ENCODE measurements around the gene TENM3.

Gene TENM3

DNA sequence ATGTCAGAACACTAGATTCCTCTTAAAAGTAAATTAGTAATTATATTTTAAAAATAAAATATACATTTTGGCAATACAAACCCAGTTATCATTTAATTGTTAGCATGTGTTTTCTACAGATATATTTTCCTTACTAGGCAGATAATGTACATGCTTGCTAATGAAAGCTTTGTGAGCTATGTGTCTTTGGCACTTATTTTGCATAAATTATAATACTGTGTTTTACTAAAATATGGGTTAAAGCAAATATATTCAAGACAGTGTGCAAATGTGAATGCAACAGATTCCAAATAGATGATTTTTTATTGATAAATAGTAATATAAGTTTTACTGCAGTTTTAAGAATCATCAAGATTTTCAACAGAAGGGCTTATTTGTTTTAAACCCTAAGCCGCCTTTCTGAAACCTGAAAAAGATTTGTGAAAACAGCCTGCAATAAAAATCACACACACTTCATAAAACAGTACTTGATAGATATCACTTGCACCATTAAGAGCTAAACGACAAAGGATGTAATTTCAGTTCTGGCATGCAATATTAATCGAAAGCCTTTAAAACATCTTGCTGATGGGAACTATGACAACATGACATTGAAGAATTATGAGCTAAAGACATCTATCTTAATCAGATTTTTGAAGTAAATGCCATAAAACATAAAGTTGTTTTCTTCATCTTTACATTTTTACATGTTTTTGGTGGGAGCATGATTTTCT lies 340.7 kb downstream of the TENM3 start:
- DNase-seq = no peak

DNA sequence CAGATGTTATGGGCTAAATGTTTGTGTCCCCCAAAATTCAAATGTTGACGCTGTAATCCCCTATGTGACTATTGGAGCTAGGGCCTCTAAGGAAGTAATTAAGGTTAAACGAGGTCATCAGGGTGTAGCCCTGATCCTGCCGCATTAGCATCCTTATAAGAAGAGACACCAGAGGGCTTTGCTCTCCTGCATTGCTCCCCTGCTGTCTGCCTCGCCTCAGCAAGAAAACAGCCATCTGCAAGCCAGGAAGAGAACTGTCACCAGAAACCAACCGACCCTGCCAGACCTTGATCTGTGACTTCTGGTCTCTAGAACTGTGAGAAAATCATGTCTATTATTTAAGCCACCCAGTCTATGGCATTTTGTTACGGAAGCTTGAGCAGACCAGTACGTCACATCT lies 342.1 kb downstream of the TENM3 start:
- no peak for DNase-seq

DNA sequence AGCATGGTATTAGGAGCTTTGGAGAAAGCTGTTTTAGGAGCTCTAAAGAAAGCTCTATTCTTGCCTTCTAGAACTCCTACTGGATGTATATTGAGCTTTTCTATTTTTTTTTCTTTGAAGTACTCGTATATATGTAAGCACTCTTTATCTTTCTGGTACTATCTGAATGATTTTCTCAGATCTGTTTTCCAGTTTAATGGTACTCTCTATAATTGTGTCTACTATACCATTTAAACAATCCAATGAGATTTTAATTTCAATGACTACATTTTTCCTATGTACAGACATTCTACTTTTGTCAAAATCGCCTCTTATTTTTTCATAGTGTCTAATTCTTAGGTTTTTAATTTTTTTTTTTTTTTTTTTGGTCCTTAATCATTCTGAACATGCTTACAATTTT lies 345.9 kb downstream of the TENM3 start:
- DNase-seq = no peak

DNA sequence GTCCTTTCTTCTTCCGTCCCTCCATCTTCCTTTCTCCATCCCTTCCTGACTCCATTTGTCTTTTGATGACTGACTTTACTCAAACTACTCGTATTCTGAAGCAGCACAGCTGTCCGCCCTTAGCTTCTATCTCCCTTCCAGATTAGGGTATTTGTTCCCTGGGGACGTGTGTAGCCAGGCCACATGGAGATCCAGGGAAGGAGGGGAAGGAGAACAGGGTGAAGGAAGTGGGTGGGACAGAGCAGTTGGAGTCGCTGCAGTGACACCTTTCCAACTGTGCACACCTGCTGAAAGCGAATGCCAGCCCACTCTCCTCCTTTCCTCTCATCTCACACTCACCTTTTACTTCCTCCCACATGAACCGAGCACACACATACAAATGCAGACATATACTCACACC lies 350.2 kb downstream of the TENM3 start:
- no peak for DNase-seq

DNA sequence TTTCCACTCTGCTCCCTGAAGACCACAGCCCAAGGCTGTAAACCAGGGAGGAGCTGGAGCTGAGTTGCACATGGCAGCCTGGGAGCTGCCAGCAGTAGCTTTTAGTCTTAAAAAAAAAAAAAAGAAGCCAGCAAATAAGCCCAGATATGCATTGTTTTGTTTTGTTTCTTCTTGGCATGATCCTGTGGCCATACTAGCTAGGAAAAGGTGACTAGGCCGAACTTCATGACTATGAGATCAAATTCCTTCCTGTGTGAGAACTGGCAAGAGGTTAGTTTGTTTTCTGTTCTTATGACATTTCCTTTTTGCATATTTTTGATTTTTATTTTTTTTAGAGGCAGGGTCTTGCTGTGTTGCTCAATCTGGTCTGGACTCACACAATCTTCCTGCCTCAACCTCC lies 350.7 kb downstream of the TENM3 start:
- DNase-seq = no peak

DNA sequence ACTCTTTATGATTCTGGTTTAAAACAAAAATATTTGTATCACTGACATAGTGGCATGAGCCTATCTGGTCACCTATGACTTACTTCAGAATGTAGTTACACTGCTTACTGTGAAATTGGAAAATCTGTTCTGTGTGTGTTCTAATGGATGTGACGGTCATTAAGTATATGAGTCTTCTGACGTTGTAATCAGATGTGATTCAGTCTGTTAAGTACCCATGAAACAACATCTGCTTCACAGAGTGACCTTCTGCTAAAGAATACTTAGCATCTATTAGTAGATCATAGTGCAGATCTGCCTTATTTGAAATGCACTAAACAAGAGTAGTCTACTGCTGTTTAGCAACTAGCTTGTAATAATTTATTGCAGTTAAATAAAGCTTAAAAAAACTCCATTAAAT lies 356.9 kb downstream of the TENM3 start:
- no peak for DNase-seq

DNA sequence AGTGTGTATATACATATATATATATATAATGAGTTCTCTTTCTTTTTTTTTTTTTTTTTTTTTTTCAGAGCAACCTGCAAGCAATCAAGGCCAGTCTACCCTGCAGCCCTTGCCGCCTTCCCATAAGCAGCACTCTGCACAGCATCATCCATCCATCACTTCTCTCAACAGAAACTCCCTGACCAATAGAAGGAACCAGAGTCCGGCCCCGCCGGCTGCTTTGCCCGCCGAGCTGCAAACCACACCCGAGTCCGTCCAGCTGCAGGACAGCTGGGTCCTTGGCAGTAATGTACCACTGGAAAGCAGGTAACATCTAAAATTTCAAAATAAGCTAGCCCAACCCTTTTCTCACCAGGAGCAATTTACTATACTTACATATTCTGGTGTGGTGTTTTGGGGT lies 357.7 kb downstream of the TENM3 start:
- no peak for DNase-seq

DNA sequence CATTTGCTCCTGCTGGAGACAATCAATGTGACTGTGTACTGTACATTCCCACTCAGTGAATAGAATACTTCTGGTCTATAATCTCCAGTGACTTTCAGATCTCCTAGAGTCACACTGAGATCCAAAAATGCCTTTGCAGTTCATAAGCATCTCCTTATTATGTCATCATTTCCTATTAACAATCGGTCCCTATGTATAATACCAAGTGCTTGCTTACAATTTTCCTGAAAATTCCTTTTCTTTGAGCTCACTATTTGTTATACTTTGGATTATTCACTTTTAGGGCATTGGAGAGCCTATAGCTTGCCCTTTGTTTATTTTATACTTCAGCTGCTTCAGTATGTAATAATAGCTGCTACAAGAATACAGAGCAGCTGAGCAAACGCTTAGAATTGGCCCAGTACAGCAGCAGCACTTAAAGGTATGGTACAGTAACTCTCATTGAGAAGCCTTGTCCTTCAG lies 361.0 kb downstream of the TENM3 start:
- DNase-seq = peak; percentile 49

DNA sequence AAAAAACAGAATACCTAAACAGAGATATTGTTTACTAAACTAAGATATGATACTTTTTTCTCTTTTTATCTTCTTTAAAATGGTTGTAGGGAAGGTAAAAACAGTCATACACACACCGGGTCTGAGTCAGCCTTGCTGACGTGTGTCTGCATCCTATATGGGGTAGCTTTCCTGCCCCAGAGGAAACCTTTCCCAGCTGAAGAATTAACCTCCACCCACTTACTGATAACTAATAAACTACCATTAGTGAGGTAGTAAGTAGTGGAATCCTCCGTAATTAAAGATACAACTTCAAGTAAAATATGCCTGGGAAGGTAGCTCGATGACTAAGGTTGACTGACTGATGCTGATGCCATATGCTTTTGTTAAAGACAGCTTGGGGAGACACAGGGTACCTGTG lies 361.8 kb downstream of the TENM3 start:
- DNase-seq = no peak

DNA sequence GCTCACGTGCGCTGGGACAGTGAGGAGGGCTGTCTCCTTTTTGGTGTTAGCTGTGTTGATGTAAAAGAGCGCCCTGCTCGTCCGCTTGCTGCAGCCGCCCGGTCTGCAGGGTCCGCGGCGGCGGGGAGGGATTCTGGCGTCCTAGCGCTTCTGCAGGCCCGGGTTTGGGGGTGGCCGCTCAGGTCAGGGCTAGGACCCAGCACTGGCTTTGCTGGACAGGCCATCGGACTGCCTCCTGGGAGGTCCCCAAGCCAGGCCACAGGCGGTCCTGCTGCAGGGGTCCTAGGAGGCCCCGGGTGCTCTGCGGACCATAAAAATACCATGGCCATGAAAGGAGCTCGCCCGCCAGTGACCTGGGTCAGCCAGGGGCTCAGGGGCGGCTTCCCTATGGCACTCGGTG lies 365.3 kb downstream of the TENM3 start:
- DNase-seq = no peak

DNA sequence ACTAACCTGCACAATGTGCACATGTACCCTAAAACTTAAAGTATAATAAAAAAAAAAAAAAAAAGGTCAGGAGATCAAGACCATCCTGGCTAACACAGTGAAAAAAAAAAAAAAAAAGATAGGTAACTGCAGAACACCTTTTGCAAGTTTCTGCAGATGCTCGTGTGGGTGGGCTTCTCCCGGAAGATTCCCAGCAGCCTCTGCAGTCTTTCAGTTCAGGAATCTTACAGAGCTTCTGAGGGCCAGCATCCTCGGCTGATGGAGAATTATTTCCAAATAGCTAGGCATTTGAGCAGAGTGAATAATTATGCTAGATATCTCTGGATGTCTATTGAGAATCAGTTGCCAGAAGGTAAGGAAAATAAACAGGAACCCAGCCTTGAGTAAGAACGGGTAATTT lies 373.3 kb downstream of the TENM3 start:
- no peak for DNase-seq

DNA sequence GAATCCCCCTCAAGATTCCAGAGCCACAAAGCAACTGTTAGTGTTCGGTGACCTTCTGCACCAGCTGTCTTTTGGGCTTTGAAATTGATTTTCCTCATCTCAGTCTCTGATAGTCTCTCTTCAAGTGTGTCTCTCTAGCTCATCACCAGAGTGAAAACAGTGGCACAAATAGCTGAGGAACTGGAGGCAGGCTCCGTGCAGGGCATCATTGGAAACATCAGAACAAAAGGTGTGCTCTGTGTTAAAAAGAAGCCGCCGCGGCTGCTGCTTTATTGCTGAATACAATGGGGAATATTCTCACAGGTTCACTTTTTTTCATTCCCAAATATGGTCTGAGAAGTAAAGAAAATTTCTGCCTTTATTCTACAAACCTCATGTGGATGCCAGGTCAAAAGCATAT lies 376.5 kb downstream of the TENM3 start:
- DNase-seq = no peak

DNA sequence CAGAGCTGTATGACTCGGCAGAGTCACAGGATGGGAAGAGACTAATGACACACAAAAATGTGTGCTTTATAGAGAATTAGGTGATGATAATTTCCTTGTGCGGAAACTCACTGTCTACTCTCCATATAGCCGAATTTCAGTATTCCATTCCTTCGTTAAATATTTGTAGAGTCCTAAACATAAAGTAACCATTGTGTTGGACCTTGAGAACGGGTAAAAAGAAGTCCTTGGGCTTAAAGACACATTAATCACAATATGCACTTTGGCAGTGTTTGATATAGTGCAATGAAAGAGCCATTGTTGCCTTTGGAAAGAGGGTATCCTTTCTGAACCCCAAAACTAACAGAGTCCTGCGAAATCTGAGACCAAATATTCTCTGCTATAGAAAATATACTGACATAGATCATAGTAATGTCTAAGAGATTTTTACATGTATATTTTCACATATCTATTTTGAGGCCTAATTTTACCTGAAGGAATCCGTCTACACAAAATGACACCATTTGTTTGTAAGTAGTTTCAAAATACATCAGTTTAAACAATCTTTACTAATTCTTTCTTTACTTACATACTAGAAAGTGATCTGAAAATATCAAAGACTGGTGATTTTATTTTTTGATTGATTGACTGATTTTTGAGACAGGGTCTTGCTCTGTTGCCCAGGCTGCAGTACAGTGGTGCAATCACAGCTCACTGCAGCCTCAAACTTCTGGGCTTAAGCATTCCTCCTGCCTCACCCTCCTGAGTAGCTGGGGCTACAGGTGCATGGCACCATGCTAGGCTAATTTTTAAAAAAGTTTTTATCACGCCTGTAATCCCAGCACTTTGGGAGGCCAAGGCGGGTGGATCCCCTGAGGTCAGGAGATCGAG lies 377.1 kb downstream of the TENM3 start:
- no peak for DNase-seq

DNA sequence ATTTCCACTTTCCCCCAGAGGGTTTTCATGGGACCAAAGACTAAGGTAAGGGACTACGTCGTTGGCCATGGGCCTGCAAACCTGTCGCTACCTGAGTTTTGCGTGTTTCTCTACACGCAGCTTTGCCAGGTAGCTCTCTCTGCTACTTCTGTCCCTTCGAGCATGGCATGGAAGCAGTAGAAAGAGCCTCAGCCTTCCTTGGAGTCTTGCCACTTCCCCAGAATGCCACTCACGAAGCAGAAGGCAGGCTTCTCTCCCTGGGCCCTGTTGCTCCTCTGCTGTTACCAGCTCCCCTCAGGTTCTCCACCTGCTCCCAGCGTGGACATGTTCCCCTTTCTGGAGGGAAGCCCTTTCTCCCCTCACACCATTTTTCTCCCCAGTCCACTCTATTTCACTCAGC lies 381.1 kb downstream of the TENM3 start:
- no peak for DNase-seq

DNA sequence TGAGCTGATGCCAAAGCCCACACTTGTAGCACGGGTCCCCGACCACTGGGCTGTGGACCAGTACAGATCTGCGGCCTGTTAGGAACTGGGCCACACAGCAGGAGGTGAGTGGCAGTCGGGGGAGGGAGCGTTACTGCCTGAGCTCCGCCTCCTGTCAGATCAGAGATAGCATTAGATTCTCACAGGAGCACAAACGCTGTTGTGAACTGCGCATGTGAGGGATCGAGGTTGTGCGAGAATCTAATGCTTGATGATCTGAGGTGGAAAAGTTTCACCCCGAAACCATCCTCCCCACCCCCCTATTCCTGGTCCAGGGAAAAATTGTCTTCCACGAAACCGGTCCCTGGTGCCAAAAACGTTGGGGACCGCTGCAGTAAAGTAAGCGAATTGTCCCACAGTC lies 382.0 kb downstream of the TENM3 start:
- no peak for DNase-seq

DNA sequence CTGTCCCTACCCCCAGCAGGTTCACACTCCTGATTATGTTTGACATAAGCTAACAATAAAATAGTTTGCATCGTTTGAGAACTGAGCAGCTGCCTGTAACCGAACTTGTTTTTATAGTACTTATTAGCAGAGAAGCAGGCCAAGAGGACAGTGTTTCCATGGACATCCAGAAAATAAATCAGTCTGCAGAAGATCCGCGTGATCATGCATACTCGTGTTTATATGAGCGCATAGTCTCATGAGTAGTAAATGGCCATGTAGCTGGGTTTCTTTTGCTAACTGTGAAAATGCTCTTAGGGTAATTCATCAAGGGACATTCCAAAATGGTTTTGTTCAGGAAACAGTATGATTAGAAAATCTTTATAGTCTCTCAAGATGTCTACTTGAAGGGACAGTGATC lies 384.8 kb downstream of the TENM3 start:
- no peak for DNase-seq

DNA sequence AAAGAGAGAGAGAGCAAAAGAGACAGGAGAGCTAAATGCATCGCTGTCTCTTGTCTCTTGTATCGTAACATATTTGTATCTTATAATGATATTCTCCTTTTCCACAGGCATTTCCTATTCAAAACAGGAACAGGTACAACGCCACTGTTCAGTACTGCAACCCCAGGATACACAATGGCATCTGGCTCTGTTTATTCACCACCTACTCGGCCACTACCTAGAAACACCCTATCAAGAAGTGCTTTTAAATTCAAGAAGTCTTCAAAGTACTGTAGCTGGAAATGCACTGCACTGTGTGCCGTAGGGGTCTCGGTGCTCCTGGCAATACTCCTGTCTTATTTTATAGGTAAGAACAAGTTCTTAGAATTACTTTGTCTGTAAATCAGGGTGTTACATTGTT lies 385.3 kb downstream of the TENM3 start:
- DNase-seq = no peak

DNA sequence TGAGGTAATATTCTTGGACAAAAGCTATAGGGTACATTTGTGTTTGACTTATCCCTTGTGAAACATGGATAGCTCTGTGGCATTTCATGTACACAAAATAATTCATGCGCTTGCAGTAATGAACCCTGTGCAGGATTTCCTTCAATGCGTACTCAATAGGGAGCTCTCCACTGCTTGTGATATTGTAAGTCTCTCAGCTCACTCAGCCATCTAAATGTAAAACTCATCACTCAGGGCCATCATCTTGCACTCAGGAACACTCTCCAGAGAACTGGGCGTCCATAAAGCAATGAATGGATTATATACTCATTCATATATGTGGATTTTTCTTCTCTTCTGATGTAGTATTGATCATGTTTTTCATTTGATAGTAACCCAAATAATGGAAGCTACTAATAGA lies 385.9 kb downstream of the TENM3 start:
- no peak for DNase-seq

DNA sequence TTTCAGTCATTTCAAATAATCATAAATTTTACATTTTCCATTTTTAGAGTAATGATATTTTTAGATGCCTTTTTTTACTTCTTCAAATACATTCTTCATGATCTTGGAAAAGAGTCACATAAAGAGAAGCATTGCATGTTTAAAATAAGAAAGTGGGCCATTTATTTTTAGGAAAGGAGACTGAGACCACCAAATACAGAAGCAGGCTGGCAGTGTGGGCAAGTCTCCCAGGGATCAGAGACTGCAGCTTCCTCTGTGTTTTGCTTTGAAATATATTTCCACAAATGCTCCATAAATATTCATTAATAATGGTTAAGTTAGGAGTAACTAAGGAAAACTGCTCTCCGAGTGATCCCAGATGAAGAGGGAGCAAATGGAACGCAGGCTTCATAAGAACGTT lies 397.3 kb downstream of the TENM3 start:
- no peak for DNase-seq

DNA sequence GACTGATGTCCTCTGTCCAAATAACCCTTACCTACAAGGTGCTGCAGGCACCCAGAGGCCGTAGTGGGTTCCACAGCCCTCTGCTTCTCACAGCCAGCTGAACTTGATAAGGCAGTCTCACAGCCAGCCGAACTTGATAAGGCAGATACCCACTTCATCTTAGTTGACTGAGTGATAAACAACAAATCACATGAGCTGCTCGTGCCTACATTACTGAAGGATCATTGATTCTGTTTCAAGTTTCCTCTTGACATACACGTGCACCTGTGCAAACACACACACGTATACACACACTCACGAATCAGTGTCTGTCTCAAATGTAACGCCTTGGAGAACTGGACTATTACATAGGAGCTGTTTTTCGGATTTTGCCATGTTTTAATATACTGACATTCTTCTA lies 397.7 kb downstream of the TENM3 start:
- peak; percentile 47 for DNase-seq

DNA sequence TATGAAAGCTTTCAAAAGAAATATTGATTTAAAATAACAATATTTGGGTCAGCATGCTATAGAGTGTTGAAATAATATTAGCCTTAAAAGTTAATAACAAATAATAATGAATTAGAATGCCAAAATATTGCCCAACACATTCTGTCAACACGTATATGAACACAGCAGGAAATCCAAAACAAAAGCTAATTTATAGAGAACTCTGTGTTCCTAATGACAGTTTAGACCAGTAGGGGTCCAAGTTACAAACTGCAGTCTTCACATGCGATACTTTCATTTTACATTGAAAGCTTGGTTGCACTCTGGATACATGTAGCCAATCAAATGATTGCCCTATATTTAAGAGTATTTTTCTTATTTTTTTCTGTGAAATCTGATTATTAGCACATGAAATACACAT lies 399.6 kb downstream of the TENM3 start:
- DNase-seq = no peak

DNA sequence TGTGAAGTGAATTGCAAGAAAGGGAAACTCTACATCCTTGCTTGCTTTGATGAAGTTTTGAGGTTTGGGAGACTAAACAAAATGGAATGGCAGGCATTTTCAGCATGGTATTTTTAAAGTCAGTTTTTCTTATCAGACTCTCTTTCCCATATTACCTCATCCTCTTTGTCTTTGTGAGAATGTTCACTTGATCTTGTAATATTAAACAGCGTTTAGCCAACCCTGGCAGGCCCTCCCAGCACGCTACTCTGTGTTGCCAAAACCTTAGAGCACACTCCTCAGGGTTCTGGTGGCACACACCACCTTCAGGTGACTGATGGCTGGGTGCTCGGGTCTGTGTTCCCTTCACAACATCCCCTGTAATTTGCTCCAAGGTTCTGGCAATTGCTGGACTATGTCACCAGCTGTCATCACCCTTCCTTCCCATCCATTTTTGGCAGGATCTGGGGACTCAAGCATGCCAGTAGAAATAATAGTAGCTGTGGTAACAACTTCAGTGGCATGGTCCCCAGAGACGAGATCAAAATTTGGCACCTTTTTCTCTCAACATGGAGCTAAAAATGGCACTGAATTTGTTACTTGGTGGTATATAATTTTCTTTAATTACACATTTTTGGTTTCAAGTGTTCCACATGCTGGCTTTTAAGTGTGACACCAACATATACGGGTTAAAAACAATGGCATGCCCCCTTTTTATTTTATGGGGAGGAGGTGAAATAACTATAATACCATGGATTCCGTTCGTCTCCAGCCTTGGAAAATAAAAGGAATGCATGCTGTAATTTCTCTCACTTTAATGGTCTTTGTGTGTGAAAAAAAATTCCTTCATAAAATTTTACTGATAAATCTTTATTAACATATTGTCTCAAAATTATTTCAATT lies 400.8 kb downstream of the TENM3 start:
- no peak for DNase-seq

DNA sequence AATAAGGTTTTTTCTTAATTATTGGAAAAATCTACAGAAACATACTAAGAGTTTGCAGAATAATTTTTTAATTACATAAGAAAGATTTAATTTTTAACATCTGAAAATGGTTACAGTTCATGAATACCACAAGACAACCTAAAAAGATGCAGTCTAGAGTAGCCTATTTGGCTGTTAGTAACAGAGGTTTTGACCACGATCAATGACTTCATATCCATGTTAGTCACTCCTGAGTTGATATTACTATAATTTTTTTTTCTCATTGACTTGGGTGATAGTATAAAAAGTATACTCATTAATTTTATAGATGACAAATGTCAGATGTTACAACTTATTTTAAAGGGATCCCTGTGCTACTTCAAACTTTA lies 401.5 kb downstream of the TENM3 start:
- DNase-seq = no peak

DNA sequence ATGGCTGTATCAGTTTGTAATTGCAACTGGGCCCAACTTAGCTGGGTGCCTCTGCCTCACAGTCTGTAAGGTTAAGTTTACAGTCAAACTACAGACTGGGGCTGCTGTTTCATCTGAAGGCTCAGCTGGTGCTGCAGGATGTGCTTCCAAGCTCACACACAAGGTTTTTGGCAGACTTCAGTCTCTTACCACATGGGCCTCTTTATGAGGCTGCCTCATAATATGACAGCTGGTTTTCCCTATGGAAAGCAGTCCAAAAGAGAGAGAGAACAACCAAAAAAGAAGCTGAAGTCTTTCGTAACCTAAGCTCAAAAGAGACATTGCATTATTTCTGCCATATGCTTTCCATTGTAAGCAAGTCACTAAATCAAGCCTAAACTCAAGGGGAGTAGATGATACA lies 402.3 kb downstream of the TENM3 start:
- no peak for DNase-seq

Data from SHP77 treated with DMSO at 0.1 percent for 48 hours (cell line).